Keratinocyte (primary cell): ENCODE data around the gene MSANTD1.

Source experiments
- CTCF ChIP-seq, 3 experiments: IDR thresholded peaks in 1 of 3; conservative IDR thresholded peaks in 1 of 3; optimal IDR thresholded peaks in 1 of 3; 2 replicates in 2 of 3; 3 replicates in 1 of 3; pipeline versions ENCODE3 to v1.5.1; 2011; ENCODE audit warnings: low read length in 3 of 3, mild to moderate bottlenecking in 3 of 3, moderate library complexity in 2 of 3, control low read depth in 1 of 3, inconsistent platforms in 1 of 3; ENCODE audit not compliant: insufficient read depth in 2 of 3; ENCODE audit errors: extremely low read depth in 1 of 3
- EZH2 ChIP-seq: IDR thresholded peaks from one replicate; pipeline ENCODE4 v1.6.1; 2012; ENCODE audit warnings: inconsistent platforms, mild to moderate bottlenecking, low read length, moderate library complexity

- TF ChIP-seq CTCF (optimal IDR thresholded peaks at IDR 0.05 in 1 of 3, IDR thresholded peaks at IDR 0.05 in 1 of 3, conservative IDR thresholded peaks at IDR 0.05 in 1 of 3; ENCODE audit: extremely low read depth in 1 of 3, insufficient read depth in 2 of 3, low read length in 3 of 3) (no peak), EZH2 (no peak)
Observed at GRCh38 chr4:3263053-3263875, 14.3 kb downstream of the MSANTD1 start.
